ENCODE data around the gene MAN1C1.
A peak's percentile ranks its signal among the peaks of the same experiment; 100 is the strongest.

The MAN1C1 gene

GRCh38 chr1:25754470-25755181 lies 138.0 kb downstream of the MAN1C1 start:
- Mint-ChIP-seq H3K4me3 (no peak overlapping the region), H3K9me3 (no peaks in the 10 kb centered on the region), H3K27ac (peak overlapping the region; percentile 61), H3K4me1 (peaks cover 56% of the 10 kb centered on the region), H3K27me3 (peaks cover 7% of the 10 kb centered on the region), H3K36me3 (peaks cover 37% of the 10 kb centered on the region)
- CTCF ChIA-PET, result interaction anchor here (1.2 to 1.6 kb wide), 2 partner anchors 44 to 146 kb away, joined by 3 to 5 read pairs; no protein-coding TSS in a partner anchor
- DNase-seq, result peak; percentile 33

- Mint-ChIP-seq H3K9me3 (no peaks in the 10 kb centered on the region), H3K27ac (no peak overlapping the region), H3K27me3 (peaks cover 7% of the 10 kb centered on the region), H3K36me3 (peaks cover 42% of the 10 kb centered on the region), H3K4me3 (no peak overlapping the region), H3K4me1 (peaks cover 50% of the 10 kb centered on the region)
- no peak for DNase-seq
- CTCF ChIA-PET, result interaction anchor here (1.6 kb wide), 1 partner anchor 43 kb away, joined by 5 read pairs; no protein-coding TSS in a partner anchor
Observed at GRCh38 chr1:25755475-25756125, 139.0 kb downstream of the MAN1C1 start.

DNA sequence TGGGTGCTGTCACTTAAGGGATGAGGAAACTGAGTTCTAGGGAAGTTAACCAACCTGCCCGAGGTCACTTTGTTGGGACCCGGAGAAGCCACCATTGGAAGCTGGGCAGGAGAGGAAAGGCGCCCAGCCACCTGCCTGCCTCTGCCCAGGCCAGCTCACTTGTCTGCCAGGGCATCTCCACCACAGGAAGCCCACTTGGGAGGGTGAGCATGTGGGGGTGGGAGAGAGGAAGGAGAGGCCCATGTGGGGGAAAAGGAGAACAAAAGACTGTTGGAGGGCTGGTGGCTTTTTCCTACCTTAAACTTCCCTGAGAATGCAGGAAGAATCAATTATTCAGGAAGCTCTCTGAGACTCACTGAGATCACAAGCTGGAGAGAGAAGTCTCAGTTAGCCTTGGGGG lies 139.6 kb downstream of the MAN1C1 start:
- peaks cover 44% of the 10 kb centered on the region for H3K4me1 Mint-ChIP-seq
- no peak overlapping the region for H3K4me3 Mint-ChIP-seq
- peaks cover 3% of the 10 kb centered on the region for H3K27me3 Mint-ChIP-seq
- no peaks in the 10 kb centered on the region for H3K9me3 Mint-ChIP-seq
- DNase-seq, result no peak
- CTCF ChIA-PET, result interaction anchor here (1.6 kb wide), 1 partner anchor 43 kb away, joined by 5 read pairs; no protein-coding TSS in a partner anchor
- peaks cover 38% of the 10 kb centered on the region for H3K36me3 Mint-ChIP-seq
- peak overlapping the region; percentile 24 for H3K27ac Mint-ChIP-seq

DNA sequence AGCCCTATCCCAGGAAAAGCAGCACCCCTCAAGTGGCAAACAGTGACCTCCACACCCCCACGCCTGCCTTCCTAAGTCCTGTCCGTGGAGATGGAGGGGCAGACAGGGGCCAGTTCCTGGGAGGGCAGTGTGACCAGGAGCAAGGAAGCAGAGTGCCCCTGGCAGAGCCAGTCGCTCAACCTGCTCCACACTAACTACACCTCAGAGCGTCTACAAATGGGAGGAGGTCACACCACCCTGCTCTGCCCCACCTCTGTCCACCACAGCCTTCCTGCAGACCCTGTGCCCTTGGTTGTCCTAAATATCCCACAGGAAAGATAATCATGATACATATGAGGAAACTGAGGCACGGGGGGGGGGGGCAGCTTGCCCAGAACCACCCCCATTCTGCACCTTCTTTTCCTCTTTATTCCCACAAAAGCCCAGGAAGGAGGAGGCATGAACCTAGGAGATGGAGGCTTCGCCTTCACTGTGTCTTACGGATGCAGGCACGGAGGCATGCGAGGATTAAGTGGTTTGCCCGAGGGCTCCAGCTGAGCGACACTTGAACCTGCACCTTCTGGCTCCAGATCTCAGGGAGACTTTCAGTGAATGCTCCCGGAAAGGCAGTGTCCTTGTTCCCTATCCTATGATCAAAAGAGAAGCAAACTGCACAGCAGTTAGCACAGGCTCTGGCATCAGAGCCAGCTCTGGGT lies 140.7 kb downstream of the MAN1C1 start:
- no peak overlapping the region for H3K27ac Mint-ChIP-seq
- peaks cover 3% of the 10 kb centered on the region for H3K27me3 Mint-ChIP-seq
- peaks cover 30% of the 10 kb centered on the region for H3K36me3 Mint-ChIP-seq
- H3K4me1 Mint-ChIP-seq, result peaks cover 35% of the 10 kb centered on the region
- no peak for DNase-seq
- no peaks in the 10 kb centered on the region for H3K9me3 Mint-ChIP-seq
- H3K4me3 Mint-ChIP-seq, result no peak overlapping the region
- CTCF ChIA-PET, result no interaction called here

DNA sequence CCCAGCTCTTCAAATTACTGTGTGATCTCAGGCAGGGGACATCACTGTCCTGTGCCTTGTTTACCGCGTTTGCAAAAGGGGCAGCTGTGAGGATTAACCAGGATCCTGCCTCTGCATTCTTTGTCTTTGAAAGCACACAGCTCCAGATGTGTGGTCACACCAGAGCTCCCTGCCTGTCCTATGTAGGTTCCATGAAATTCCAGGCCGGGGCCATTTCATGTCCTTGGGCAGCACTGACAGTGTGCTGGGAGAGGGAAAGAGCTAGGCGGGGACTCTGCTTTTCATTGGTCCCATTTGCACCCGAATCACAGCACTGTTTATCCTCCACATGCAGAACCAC lies 141.2 kb downstream of the MAN1C1 start:
- H3K4me3 Mint-ChIP-seq, result no peak overlapping the region
- no peaks in the 10 kb centered on the region for H3K9me3 Mint-ChIP-seq
- no peak for DNase-seq
- H3K27me3 Mint-ChIP-seq, result peaks cover 3% of the 10 kb centered on the region
- H3K4me1 Mint-ChIP-seq, result peaks cover 35% of the 10 kb centered on the region
- peaks cover 30% of the 10 kb centered on the region for H3K36me3 Mint-ChIP-seq
- H3K27ac Mint-ChIP-seq, result no peak overlapping the region
- CTCF ChIA-PET, result no interaction called here

- no peak overlapping the region for H3K4me3 Mint-ChIP-seq
- H3K27ac Mint-ChIP-seq, result no peak overlapping the region
- CTCF ChIA-PET, result interaction anchor here (0.9 to 1.2 kb wide), 2 partner anchors 38 to 62 kb away, joined by 3 to 5 read pairs; no protein-coding TSS in a partner anchor
- H3K27me3 Mint-ChIP-seq, result peaks cover 3% of the 10 kb centered on the region
- no peaks in the 10 kb centered on the region for H3K9me3 Mint-ChIP-seq
- H3K36me3 Mint-ChIP-seq, result peaks cover 29% of the 10 kb centered on the region
- H3K4me1 Mint-ChIP-seq, result peaks cover 32% of the 10 kb centered on the region
- no peak for DNase-seq
Observed at GRCh38 chr1:25758466-25759070, 142.0 kb downstream of the MAN1C1 start.

- Mint-ChIP-seq H3K36me3 (peaks cover 28% of the 10 kb centered on the region), H3K4me1 (peaks cover 21% of the 10 kb centered on the region), H3K4me3 (no peak overlapping the region), H3K27ac (no peak overlapping the region), H3K9me3 (no peaks in the 10 kb centered on the region), H3K27me3 (peaks cover 3% of the 10 kb centered on the region)
- CTCF ChIA-PET, result interaction anchor here (0.9 kb wide), 1 partner anchor 239 kb away, joined by 3 read pairs; no protein-coding TSS in a partner anchor
- DNase-seq, result no peak
Observed at GRCh38 chr1:25760122-25760719, 143.6 kb downstream of the MAN1C1 start.

DNA sequence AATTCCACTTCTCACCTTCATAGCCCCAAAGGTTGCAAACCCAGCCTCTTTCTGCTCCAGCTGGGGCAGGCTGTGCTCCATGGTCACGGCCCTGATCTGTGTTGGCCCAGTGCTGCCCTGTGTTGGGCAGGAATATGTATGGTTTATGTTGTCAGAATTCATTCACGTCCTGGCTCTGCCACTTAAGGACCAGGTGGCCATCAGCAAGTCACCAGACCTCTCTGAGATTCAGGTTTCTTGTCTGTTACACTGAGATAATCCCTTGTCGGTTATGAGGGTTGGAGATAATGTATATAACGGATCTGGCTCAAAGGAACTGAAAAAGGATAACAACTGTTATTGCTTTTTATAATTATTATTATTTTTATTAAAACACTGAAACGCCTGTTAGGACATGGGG lies 144.3 kb downstream of the MAN1C1 start:
- peaks cover 21% of the 10 kb centered on the region for H3K4me1 Mint-ChIP-seq
- no peak overlapping the region for H3K27ac Mint-ChIP-seq
- peaks cover 27% of the 10 kb centered on the region for H3K36me3 Mint-ChIP-seq
- no peak for DNase-seq
- H3K9me3 Mint-ChIP-seq, result no peaks in the 10 kb centered on the region
- CTCF ChIA-PET, result no interaction called here
- H3K27me3 Mint-ChIP-seq, result peaks cover 3% of the 10 kb centered on the region
- H3K4me3 Mint-ChIP-seq, result no peak overlapping the region

DNA sequence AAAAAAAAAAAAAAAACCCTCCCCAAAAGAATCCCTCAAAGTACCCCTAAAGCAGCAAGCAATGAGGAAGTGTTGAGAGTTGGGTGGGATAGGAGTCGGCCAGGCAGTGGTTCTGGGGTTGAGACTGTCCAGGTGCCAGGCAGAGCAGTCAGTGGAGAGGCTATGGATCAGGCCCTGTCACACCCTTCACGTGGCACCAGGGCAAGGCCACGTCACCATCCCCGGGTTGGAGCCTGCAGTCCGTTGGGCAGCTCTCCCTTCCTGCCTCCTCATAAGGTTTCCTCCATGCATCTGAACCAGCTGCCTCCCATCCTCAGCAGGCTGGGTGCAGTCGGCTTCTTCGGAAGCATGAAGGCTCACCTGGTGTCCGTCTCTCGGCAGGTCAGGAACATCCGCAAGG lies 146.9 kb downstream of the MAN1C1 start:
- H3K4me1 Mint-ChIP-seq, result peaks cover 16% of the 10 kb centered on the region
- no peaks in the 10 kb centered on the region for H3K9me3 Mint-ChIP-seq
- peaks cover 24% of the 10 kb centered on the region for H3K36me3 Mint-ChIP-seq
- peaks cover 3% of the 10 kb centered on the region for H3K27me3 Mint-ChIP-seq
- DNase-seq, result no peak
- CTCF ChIA-PET, result no interaction called here
- no peak overlapping the region for H3K4me3 Mint-ChIP-seq
- H3K27ac Mint-ChIP-seq, result no peak overlapping the region

DNA sequence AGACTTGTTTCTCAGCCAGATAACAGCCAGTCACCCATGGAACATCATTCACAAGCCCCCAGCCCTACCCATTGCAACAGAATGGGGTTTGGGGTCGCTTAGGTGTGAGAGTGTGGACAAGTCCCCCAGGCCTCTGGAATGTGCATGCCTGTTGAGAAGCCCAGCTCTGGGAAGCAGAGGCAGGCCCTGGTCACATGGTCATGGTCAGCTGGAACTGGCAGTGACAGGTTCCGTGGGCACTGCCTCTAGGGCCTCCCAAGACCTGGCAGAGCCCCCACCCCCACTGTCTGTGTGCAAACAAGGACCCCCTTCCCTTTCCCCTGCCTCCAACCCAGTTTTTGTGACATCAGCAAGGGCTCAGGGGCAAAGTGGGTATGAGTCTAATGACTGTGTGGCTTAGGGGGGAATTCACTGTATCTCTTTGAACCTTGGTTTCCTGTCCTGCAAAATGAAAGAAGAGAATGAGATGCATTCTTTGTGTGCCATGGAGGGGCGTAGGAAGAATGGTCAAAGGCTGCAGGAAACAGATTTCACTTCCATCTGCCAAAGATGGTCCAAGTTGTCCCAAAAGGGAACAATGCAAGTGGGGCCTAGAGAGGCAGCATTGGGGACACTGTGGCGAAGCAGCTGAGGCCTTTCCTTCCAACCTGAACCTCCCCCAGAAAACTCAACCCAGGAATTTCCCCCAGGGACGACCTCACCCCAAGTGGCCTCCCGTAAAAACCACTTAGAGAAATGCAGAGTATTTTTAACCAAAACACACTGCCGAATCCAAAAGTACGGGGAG lies 148.7 kb downstream of the MAN1C1 start:
- Mint-ChIP-seq H3K4me1 (peaks cover 21% of the 10 kb centered on the region), H3K27ac (peak overlapping the region; percentile 12), H3K27me3 (peaks cover 5% of the 10 kb centered on the region), H3K4me3 (no peak overlapping the region), H3K36me3 (peaks cover 27% of the 10 kb centered on the region), H3K9me3 (no peaks in the 10 kb centered on the region)
- DNase-seq, result no peak
- CTCF ChIA-PET, result interaction anchor here (0.8 kb wide), 1 partner anchor 10 kb away, joined by 3 read pairs; no protein-coding TSS in a partner anchor

DNA sequence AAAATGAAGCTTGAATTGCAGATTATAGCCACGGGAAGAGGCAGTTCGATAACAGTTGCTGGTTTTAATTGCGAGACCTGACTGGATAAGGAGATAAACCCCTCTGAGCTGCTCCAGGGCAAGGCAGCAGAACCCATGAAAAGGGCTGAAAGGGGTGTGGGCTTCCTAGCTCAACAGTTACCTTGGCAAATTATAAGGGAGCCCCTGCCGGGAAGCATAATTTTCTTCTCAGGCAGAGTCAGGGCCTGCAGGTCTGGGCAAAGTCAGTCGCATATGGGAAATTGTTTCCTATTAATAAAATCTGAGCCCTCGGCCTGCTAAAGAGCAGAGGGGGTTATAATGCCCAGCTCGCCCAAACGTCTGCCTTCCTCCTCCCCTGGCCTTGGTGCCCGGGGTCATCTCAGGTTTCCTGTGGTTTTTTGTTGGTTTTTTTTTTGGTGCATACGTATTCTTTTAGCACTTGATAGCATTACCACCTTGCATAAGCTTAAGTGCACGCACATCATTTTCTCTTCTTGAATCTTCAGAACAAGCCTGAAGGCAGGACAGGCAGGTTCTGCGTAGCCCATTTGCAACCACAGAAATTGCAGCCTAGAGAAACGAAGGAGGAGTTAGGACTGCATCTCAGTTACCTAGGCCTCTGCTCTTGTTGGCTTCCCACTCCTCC lies 149.5 kb downstream of the MAN1C1 start:
- peaks cover 28% of the 10 kb centered on the region for H3K4me1 Mint-ChIP-seq
- H3K36me3 Mint-ChIP-seq, result peaks cover 34% of the 10 kb centered on the region

GRCh38 chr1:25766721-25767436 lies 150.3 kb downstream of the MAN1C1 start:
- CTCF ChIA-PET, result no interaction called here

More for the DNA sequence above, 149.5 kb downstream of the MAN1C1 start:
- Mint-ChIP-seq H3K27me3 (peaks cover 6% of the 10 kb centered on the region), H3K4me3 (no peak overlapping the region), H3K9me3 (no peaks in the 10 kb centered on the region), H3K27ac (no peak overlapping the region)
- CTCF ChIA-PET, result interaction anchor here (0.8 kb wide), 1 partner anchor 9 kb away, joined by 3 read pairs; no protein-coding TSS in a partner anchor
- no peak for DNase-seq

More at GRCh38 chr1:25766721-25767436, 150.3 kb downstream of the MAN1C1 start:
- DNase-seq, result no peak
- Mint-ChIP-seq H3K9me3 (no peaks in the 10 kb centered on the region), H3K4me3 (no peak overlapping the region), H3K36me3 (peaks cover 41% of the 10 kb centered on the region), H3K27me3 (peaks cover 14% of the 10 kb centered on the region), H3K27ac (no peak overlapping the region), H3K4me1 (peaks cover 36% of the 10 kb centered on the region)

Data from activated naive CD4-positive, alpha-beta T cell treated with anti-CD3 and anti-CD28 coated beads, Interleukin-2, amount 10 ng/mL, durations not matched to agents 7 days and 5 days (primary cell).